Measurements from ENCODE around the gene GCNA. TPM values are rescaled to one million over a fixed set of nuclear protein-coding genes. Genes with fewer than 3 reads are reported as not detected.

The GCNA gene
- polyA plus RNA-seq, 2 of the 4 experiments (the other 2 are of a cell fraction) = 1.4 to 1.7 TPM

DNA sequence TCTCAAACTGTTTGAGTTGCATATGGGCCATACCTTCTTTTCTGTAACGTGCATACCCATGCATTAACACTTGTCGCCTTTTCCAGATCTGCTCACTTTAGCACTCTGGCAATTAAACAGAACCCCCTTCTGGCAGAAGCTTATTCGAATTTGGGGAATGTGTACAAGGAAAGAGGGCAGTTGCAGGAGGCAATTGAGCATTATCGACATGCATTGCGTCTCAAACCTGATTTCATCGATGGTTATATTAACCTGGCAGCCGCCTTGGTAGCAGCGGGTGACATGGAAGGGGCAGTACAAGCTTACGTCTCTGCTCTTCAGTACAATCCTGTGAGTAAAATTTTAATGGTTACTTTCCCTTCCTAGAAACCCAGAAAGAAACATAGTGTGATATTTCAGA, 40.5 kb upstream of the GCNA start (continued):
- TF ChIP-seq RNF2 (IDR thresholded peaks at IDR 0.05; ENCODE audit: borderline replicate concordance, low read depth) = no peak

DNA sequence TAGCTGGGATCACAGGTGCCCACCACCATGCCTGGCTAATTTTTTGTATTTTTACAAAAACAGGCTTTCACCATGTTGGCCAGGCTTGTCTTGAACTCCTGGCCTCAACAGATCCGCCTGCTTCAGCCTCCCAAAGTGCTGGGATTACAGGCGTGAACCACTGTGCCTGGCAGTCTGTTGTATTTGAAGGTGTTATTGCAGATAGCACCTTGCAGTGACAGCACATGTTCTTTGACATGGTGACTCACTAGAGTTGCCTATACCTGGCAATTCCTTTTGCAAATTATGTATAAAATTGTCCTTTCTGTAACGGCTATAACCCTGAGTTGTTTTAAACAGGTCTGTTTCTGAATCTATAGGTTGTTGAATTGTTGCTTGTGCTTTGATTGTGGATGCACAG, 37.4 kb upstream of the GCNA start:
- Histone ChIP-seq H3K4me2 (peak overlapping the region; percentile 70), H3K4me1 (peaks cover 78% of the 10 kb centered on the region), H3K4me3 (no peak overlapping the region), H3K27ac (peak overlapping the region in 1 of 2 experiments; percentile 67; a peak in 1 of 6 replicates), H3K9me3 (no peaks in the 10 kb centered on the region)
- WGBS (ENCODE audit: missing lambda C conversion rate) = 73% methylated on average over 3 of the region's 3 CpGs
- TF ChIP-seq CBX8 (IDR thresholded peaks at IDR 0.05) (no peak), KDM1A (IDR thresholded peaks at IDR 0.05; ENCODE audit: low read depth) (no peak), ZC3H11A (IDR thresholded peaks at IDR 0.05) (no peak), NPAS2 (CRISPR knock-in tag; IDR thresholded peaks at IDR 0.05; ENCODE audit: borderline replicate concordance) (no peak), MAFK (IDR thresholded peaks at IDR 0.05; ENCODE audit: partially characterized antibody) (no peak), ZNF302 (CRISPR knock-in tag; IDR thresholded peaks at IDR 0.05) (no peak), RAD21 (conservative IDR thresholded peaks at IDR 0.05 in 1 of 2, IDR thresholded peaks at IDR 0.05 in 1 of 2) (no peak), EHF (CRISPR knock-in tag; IDR thresholded peaks at IDR 0.05) (no peak), FOXS1 (CRISPR knock-in tag; IDR thresholded peaks at IDR 0.05) (no peak), HOXA7 (CRISPR knock-in tag; IDR thresholded peaks at IDR 0.05) (no peak), FOSB (CRISPR knock-in tag; IDR thresholded peaks at IDR 0.05) (no peak), BHLHE40 (IDR thresholded peaks at IDR 0.05; ENCODE audit: low read depth, low read length) (no peak), RNF2 (IDR thresholded peaks at IDR 0.05; ENCODE audit: borderline replicate concordance, low read depth) (no peak), NFE2L2 (conservative IDR thresholded peaks at IDR 0.05; ENCODE audit: low read length) (no peak)
- TF ChIP-seq, protein P1, sequence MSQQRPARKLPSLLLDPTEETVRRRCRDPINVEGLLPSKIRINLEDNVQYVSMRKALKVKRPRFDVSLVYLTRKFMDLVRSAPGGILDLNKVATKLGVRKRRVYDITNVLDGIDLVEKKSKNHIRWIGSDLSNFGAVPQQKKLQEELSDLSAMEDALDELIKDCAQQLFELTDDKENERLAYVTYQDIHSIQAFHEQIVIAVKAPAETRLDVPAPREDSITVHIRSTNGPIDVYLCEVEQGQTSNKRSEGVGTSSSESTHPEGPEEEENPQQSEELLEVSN (IDR thresholded peaks at IDR 0.05; ENCODE audit: borderline replicate concordance, low read depth) = no peak
- TF ChIP-seq, protein P2, sequence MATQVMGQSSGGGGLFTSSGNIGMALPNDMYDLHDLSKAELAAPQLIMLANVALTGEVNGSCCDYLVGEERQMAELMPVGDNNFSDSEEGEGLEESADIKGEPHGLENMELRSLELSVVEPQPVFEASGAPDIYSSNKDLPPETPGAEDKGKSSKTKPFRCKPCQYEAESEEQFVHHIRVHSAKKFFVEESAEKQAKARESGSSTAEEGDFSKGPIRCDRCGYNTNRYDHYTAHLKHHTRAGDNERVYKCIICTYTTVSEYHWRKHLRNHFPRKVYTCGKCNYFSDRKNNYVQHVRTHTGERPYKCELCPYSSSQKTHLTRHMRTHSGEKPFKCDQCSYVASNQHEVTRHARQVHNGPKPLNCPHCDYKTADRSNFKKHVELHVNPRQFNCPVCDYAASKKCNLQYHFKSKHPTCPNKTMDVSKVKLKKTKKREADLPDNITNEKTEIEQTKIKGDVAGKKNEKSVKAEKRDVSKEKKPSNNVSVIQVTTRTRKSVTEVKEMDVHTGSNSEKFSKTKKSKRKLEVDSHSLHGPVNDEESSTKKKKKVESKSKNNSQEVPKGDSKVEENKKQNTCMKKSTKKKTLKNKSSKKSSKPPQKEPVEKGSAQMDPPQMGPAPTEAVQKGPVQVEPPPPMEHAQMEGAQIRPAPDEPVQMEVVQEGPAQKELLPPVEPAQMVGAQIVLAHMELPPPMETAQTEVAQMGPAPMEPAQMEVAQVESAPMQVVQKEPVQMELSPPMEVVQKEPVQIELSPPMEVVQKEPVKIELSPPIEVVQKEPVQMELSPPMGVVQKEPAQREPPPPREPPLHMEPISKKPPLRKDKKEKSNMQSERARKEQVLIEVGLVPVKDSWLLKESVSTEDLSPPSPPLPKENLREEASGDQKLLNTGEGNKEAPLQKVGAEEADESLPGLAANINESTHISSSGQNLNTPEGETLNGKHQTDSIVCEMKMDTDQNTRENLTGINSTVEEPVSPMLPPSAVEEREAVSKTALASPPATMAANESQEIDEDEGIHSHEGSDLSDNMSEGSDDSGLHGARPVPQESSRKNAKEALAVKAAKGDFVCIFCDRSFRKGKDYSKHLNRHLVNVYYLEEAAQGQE (IDR thresholded peaks at IDR 0.05) = no peak
- TF ChIP-seq, protein P3, sequence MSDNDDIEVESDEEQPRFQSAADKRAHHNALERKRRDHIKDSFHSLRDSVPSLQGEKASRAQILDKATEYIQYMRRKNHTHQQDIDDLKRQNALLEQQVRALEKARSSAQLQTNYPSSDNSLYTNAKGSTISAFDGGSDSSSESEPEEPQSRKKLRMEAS (IDR thresholded peaks at IDR 0.05) = no peak
- TF ChIP-seq, protein P4, sequence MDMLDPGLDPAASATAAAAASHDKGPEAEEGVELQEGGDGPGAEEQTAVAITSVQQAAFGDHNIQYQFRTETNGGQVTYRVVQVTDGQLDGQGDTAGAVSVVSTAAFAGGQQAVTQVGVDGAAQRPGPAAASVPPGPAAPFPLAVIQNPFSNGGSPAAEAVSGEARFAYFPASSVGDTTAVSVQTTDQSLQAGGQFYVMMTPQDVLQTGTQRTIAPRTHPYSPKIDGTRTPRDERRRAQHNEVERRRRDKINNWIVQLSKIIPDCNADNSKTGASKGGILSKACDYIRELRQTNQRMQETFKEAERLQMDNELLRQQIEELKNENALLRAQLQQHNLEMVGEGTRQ (IDR thresholded peaks at IDR 0.05) = no peak
- FAIRE-seq (no peak), DNase-seq (ENCODE audit: low read depth in 1 of 2, low spot score in 1 of 2) (no peak), ATAC-seq (no peak)
- ChIA-PET CTCF (interaction anchor here (1.4 kb wide), 1 partner anchor 10 kb away, joined by 3 read pairs; no protein-coding TSS in a partner anchor), POLR2A (interaction anchor here (1.0 kb wide), 1 partner anchor 8 kb away, joined by 3 read pairs; the partner anchor contains the start of gene OGT)

DNA sequence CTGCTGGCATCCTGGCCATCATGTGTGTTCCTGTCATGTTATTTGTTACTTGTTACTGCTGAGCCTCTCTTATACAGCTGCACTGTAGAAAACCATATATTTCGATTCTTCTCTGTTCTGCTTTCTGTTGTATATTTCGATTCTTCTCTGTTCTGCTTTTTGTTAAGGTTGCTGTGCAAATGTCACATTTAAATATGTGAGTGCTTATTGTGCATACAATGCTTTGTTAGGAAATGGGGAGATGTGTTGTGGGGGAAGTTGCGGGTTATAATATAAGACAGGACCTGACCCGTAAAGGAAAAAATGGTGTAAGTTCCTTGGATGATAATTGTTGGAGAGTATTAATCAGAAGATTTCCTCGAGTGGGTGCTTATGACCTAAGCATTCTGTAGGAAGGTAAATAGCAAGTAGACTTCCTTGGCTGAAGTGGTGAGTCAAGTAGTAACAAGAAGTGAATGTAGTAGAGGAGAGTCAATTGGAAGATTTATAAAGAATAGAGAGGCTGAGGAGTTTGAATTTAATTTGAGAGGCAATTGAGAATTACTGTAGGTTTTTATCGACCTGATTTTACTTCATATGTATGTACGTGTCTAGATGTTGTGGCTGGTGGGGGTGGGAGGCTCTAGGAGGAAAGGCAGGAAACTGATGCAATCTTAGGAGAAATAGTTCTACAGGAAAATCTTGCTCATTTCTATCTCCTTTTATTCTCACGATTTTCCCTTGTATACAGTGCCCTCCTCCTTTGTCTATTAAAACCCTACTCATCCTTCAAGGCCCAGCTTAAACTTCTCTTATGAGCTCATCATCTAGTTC, 36.8 kb upstream of the GCNA start:
- CTCF ChIA-PET = no interaction called here
- H3K27ac ChIP-seq = peak overlapping the region; percentile 49 to 67
- FAIRE-seq (no peak), ATAC-seq (peak; percentile 48 to 54; a peak in 5 of 6 replicates), DNase-seq (ENCODE audit: low read depth in 1 of 2, low spot score in 1 of 2) (no peak)
- 34% methylated on average over 8 of the region's 8 CpGs for WGBS (ENCODE audit: missing lambda C conversion rate)
- H3K4me2 ChIP-seq = peak overlapping the region; percentile 70
- peaks cover 71% of the 10 kb centered on the region for H3K4me1 ChIP-seq
- H3K4me3 ChIP-seq = no peak overlapping the region; the same call in 2 of the 3 replicates
- POLR2A ChIA-PET = interaction anchor here (1.0 kb wide), 1 partner anchor 9 kb away, joined by 3 read pairs; the partner anchor contains the start of gene OGT
- no peaks in the 10 kb centered on the region for H3K9me3 ChIP-seq
- TF ChIP-seq SREBF2 (IDR thresholded peaks at IDR 0.05) (no peak), ZC3H11A (IDR thresholded peaks at IDR 0.05) (no peak), POLR2AphosphoS2 (conservative IDR thresholded peaks at IDR 0.05; ENCODE audit: low read length) (no peak), MAZ (IDR thresholded peaks at IDR 0.05; ENCODE audit: borderline replicate concordance, low read depth, low read length) (no peak), JUN (IDR thresholded peaks at IDR 0.05) (no peak), TFCP2L1 (CRISPR knock-in tag; IDR thresholded peaks at IDR 0.05) (no peak), MYC (IDR thresholded peaks at IDR 0.05; ENCODE audit: borderline replicate concordance, low read length) (no peak), SMC3 (IDR thresholded peaks at IDR 0.05) (no peak), EHF (CRISPR knock-in tag; IDR thresholded peaks at IDR 0.05) (no peak), CHD4 (IDR thresholded peaks at IDR 0.05; ENCODE audit: borderline replicate concordance) (no peak), EHMT2 (IDR thresholded peaks at IDR 0.05; ENCODE audit: low read depth) (no peak)
- TF ChIP-seq, protein P5, sequence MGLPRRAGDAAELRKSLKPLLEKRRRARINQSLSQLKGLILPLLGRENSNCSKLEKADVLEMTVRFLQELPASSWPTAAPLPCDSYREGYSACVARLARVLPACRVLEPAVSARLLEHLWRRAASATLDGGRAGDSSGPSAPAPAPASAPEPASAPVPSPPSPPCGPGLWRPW (IDR thresholded peaks at IDR 0.05) = no peak
- TF ChIP-seq, protein P4 (IDR thresholded peaks at IDR 0.05) = no peak
